Liver (tissue), 9 donors: ENCODE measurements around the gene TNS1. TPM values are rescaled to one million over a fixed set of nuclear protein-coding genes. Genes with fewer than 3 reads are reported as not detected.

Experiments used
- DNase-seq: peaks from one replicate; pipeline ENCODE4 v3.0.0-alpha.2; 2017; ENCODE audit warnings: low spot score
- H3K27ac ChIP-seq, 2 donors: one replicate each; pipeline ENCODE4 v1.7.0; 2013; ENCODE audit warnings: inconsistent platforms in 2 of 2, low read length in 2 of 2, control low read depth in 1 of 2, low read depth in 1 of 2, mild to moderate bottlenecking in 1 of 2
- H3K27me3 ChIP-seq, 4 donors: one replicate each; pipeline versions ENCODE4 v1.6.1 to v1.7.0; 2013; ENCODE audit warnings: low read length in 3 of 4, inconsistent platforms in 1 of 4, mild to moderate bottlenecking in 1 of 4, moderate library complexity in 1 of 4; ENCODE audit not compliant: control insufficient read depth in 4 of 4, insufficient read depth in 4 of 4
- H3K36me3 ChIP-seq, 4 donors: one replicate each; pipeline versions ENCODE4 v1.6.1 to v1.7.0; 2013; ENCODE audit warnings: low read length in 3 of 4, mild to moderate bottlenecking in 3 of 4, low read depth in 1 of 4, moderate library complexity in 1 of 4; ENCODE audit not compliant: control insufficient read depth in 4 of 4, insufficient read depth in 3 of 4
- H3K4me1 ChIP-seq, 4 donors: one replicate each; pipeline versions ENCODE4 v1.6.1 to v1.7.0; 2013; ENCODE audit warnings: low read length in 3 of 4, mild to moderate bottlenecking in 3 of 4, moderate library complexity in 1 of 4; ENCODE audit not compliant: control insufficient read depth in 4 of 4, insufficient read depth in 4 of 4
- H3K4me3 ChIP-seq, 3 donors: one replicate each; pipeline versions ENCODE4 v1.6.1 to v1.7.0; 2013; ENCODE audit warnings: low read length in 3 of 3, control low read depth in 1 of 3, low read depth in 1 of 3, mild to moderate bottlenecking in 1 of 3
- H3K9ac ChIP-seq, 2 donors: one replicate each; pipeline ENCODE4 v1.7.0; 2013; ENCODE audit warnings: low read length in 2 of 2, mild to moderate bottlenecking in 2 of 2, moderate library complexity in 2 of 2, control low read depth in 1 of 2, low read depth in 1 of 2
- H3K9me3 ChIP-seq, 4 donors: one replicate each; pipeline versions ENCODE4 v1.6.1 to v1.7.0; 2013; ENCODE audit warnings: low read length in 3 of 4; ENCODE audit not compliant: control insufficient read depth in 4 of 4
- EGR1 ChIP-seq, 2 donors: IDR thresholded peaks; 2 replicates each; pipeline ENCODE4 v1.6.1; 2016 to 2018; ENCODE audit warnings: antibody characterized with exemption in 2 of 2, low read depth in 2 of 2
- FOXA1 ChIP-seq: IDR thresholded peaks from 2 replicates; pipeline ENCODE4 v1.6.1; 2016; ENCODE audit warnings: antibody characterized with exemption
- FOXA2 ChIP-seq: IDR thresholded peaks from 2 replicates; pipeline ENCODE4 v1.6.1; 2016; ENCODE audit warnings: antibody characterized with exemption
- GABPA ChIP-seq, 2 donors: IDR thresholded peaks in 1 of 2; conservative IDR thresholded peaks in 1 of 2; 2 replicates each; pipeline ENCODE4 v1.6.1; 2016; ENCODE audit warnings: antibody characterized with exemption in 2 of 2, mild to moderate bottlenecking in 1 of 2, moderate library complexity in 1 of 2
- HNF4A ChIP-seq, 2 donors: conservative IDR thresholded peaks; 2 replicates each; pipeline ENCODE4 v1.6.1; 2016; ENCODE audit warnings: antibody characterized with exemption in 2 of 2, mild to moderate bottlenecking in 2 of 2
- HNF4G ChIP-seq: IDR thresholded peaks from 2 replicates; pipeline ENCODE4 v1.6.1; 2016; ENCODE audit warnings: antibody characterized with exemption
- JUND ChIP-seq, 2 donors: IDR thresholded peaks; 2 replicates each; pipeline ENCODE4 v1.6.1; 2016; ENCODE audit warnings: antibody characterized with exemption in 2 of 2
- NR2F2 ChIP-seq: IDR thresholded peaks from 2 replicates; pipeline ENCODE4 v1.6.1; 2016; ENCODE audit warnings: antibody characterized with exemption
- RAD21 ChIP-seq, 2 donors: IDR thresholded peaks; 2 replicates each; pipeline ENCODE4 v1.6.1; 2016; ENCODE audit warnings: antibody characterized with exemption in 2 of 2, mild to moderate bottlenecking in 2 of 2
- RXRA ChIP-seq, 2 donors: IDR thresholded peaks; 2 replicates each; pipeline ENCODE4 v1.6.1; 2017 to 2018; ENCODE audit warnings: antibody characterized with exemption in 2 of 2, mild to moderate bottlenecking in 1 of 2
- SP1 ChIP-seq: IDR thresholded peaks from 2 replicates; pipeline ENCODE4 v1.6.1; 2018; ENCODE audit warnings: antibody characterized with exemption, mild to moderate bottlenecking
- TAF1 ChIP-seq: conservative IDR thresholded peaks from 2 replicates; pipeline ENCODE4 v1.6.1; 2016; ENCODE audit warnings: antibody characterized with exemption, mild to moderate bottlenecking
- YY1 ChIP-seq: IDR thresholded peaks from 2 replicates; pipeline ENCODE4 v1.6.1; 2016; ENCODE audit warnings: antibody characterized with exemption, mild to moderate bottlenecking
- WGBS: extraction: QIAGEN DNeasy Blood & Tissue Kit; methylation state at CpG from one replicate; pipeline ENCODE4 v1.1.7; 2013; 5-methylcytosine and 5-hydroxymethylcytosine counted together
- polyA plus RNA-seq, 2 donors: library from polyadenylated mRNA; stranded (reverse) in 1 of 2; unstranded in 1 of 2; fragments of 200-250 nt in 1 of 2; fragments of >200 nt in 1 of 2; fragmentation: Nextera tagmentation in 1 of 2; extraction: Ambion mirVana in 1 of 2; gene quantifications; one replicate each; pipeline versions ENCODE4 v1.2.1 to v1.2.3, GENCODE V29; 2013 to 2015
- total RNA-seq, 2 donors: library from RNA; depleted of rRNA; stranded (reverse); fragments of >200 nt; gene quantifications; one replicate each; pipeline ENCODE4 v1.2.3, GENCODE V29; 2014
- TF ChIP-seq, protein P1 (sequence below): fragments of 150-350 bp; IDR thresholded peaks from 2 replicates; pipeline ENCODE4 v1.5.1; 2017; ENCODE audit warnings: improper control_type of control experiment, low read depth, low read length; ENCODE audit not compliant: missing input control
- TF ChIP-seq, protein P2 (sequence below): IDR thresholded peaks from 2 replicates; pipeline ENCODE4 v1.6.1; 2016; ENCODE audit warnings: antibody characterized with exemption
- TF ChIP-seq, protein P3 (sequence below): IDR thresholded peaks from 2 replicates; pipeline ENCODE4 v1.6.1; 2016; ENCODE audit warnings: antibody characterized with exemption
- TF ChIP-seq, protein P4 (sequence below): IDR thresholded peaks from 2 replicates; pipeline ENCODE4 v1.6.1; 2016; ENCODE audit warnings: antibody characterized with exemption
- donor health status: healthy.
- donor health status: healthy.
- donor health status: healthy.
- donor health status: healthy.
- donor health status: healthy.

The TNS1 gene
- total and polyA plus RNA-seq, 4 donors, result 16.3 to 128 (median 57.3) TPM

DNA sequence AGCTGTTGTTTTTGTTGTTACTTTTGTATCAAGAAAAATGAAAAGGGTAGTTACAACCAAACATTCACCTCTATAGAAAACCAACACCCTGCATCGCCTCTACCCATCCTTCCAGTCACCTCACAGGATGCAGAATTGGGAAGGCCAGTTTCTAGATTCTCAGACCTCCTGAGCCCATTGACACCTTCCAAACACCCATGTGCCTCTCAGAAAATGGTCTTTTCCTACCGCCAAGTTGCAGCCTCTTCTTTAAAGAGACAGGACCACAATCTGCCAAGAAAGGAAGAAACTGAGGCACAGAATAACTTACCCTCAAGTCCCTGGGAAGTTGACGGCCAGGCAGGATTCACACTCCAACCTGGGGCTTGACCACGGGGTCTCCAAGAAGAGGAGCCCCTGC lies 101.4 kb downstream of the TNS1 start (continued):
- TF ChIP-seq, protein P1, sequence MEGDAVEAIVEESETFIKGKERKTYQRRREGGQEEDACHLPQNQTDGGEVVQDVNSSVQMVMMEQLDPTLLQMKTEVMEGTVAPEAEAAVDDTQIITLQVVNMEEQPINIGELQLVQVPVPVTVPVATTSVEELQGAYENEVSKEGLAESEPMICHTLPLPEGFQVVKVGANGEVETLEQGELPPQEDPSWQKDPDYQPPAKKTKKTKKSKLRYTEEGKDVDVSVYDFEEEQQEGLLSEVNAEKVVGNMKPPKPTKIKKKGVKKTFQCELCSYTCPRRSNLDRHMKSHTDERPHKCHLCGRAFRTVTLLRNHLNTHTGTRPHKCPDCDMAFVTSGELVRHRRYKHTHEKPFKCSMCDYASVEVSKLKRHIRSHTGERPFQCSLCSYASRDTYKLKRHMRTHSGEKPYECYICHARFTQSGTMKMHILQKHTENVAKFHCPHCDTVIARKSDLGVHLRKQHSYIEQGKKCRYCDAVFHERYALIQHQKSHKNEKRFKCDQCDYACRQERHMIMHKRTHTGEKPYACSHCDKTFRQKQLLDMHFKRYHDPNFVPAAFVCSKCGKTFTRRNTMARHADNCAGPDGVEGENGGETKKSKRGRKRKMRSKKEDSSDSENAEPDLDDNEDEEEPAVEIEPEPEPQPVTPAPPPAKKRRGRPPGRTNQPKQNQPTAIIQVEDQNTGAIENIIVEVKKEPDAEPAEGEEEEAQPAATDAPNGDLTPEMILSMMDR, result no peak
- TF ChIP-seq, protein P2, sequence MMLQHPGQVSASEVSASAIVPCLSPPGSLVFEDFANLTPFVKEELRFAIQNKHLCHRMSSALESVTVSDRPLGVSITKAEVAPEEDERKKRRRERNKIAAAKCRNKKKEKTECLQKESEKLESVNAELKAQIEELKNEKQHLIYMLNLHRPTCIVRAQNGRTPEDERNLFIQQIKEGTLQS, result no peak
- no peak for TF ChIP-seq RXRA (IDR thresholded peaks at IDR 0.05)
- no peak for TF ChIP-seq SP1
- no peak for TF ChIP-seq JUND (IDR thresholded peaks at IDR 0.05)
- no peak for TF ChIP-seq HNF4G

DNA sequence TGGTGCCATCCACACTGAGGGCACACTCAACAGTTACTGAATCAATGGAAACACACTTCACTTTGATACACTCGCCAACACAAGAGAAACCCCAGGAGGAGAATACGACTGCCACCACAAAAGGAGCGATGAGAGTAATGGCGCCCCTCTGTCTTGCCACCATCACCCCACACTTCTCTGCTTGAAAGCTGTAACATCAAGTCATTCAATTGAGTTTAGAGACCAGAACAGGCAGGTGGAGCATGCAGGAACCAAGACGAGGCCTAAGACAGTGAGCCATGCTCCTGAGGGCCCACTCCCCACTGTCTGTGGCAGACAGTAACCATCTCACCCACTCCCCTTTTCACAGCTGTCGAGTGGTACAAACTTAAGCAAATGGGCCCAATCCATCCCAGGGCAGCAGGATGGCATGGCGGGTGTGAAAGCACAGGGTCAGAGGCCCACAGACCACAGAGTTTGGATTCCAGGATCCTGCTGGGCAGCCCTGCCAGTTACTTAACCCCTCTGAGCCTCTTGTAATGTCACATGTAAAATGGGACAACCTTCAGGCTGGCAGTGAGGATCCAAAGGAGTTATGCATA lies 101.9 kb downstream of the TNS1 start:
- 92% methylated on average over 7 of the region's 7 CpGs for WGBS
- H3K27me3 ChIP-seq, result no peaks in the 10 kb centered on the region
- peaks cover 2 to 12% (median 6%) of the 10 kb centered on the region in 4 donors for H3K36me3 ChIP-seq
- peaks cover 55 to 91% (median 76%) of the 10 kb centered on the region in 4 donors for H3K4me1 ChIP-seq
- no peak for DNase-seq
- H3K27ac ChIP-seq, result peak overlapping the region; percentile 95 to 97
- H3K9me3 ChIP-seq, result no peaks in the 10 kb centered on the region
- TF ChIP-seq TAF1 (no peak), JUND (IDR thresholded peaks at IDR 0.05) (no peak)
- peak overlapping the region in 1 of 2 donors; percentile 50 for H3K9ac ChIP-seq
- no peak overlapping the region for H3K4me3 ChIP-seq

DNA sequence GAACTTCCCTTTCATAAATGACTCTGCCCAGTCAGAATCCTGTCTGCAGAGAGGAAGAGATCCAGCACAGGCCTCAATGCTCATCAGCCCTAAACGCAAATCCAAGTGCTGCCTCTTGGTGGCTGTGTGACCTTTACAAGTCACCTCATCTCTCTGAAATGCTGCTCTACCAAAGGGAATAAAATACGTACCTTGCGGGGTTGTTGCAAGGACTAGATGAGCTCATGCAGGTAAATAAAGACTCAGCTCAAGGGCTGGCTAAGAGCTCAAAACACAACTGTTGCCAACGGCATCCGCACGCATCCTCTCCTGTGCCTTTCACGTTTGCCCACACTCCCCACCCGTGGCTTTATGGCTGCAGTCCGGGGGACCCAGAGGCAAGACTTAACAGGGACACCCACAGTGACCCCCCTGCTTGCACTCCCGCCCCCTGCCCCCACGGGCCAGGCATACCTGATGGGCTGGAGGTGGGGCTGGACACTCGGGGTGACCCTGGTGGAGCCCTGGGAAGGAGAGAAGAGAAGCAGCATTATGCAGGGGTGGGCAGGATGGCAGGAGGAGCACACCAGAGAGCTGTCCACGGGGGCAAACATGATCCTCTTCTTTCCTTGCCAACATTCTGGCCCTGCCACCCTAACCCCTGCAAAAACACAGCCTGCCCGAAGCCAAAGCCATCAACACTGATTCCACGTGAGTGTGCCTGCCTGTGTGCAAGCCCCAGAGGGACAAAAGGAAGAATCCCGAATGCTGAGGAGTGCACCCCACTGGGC lies 102.6 kb downstream of the TNS1 start:
- H3K27me3 ChIP-seq, result no peaks in the 10 kb centered on the region
- peaks cover 51 to 90% (median 69%) of the 10 kb centered on the region in 4 donors for H3K4me1 ChIP-seq
- H3K4me3 ChIP-seq, result no peak overlapping the region
- peaks cover 2 to 18% (median 11%) of the 10 kb centered on the region in 4 donors for H3K36me3 ChIP-seq
- WGBS, result 40% methylated on average over 16 of the region's 16 CpGs
- DNase-seq, result no peak
- H3K9ac ChIP-seq, result peak overlapping the region in 1 of 2 donors; percentile 11
- no peaks in the 10 kb centered on the region for H3K9me3 ChIP-seq
- H3K27ac ChIP-seq, result peak overlapping the region; percentile 95 to 97
- TF ChIP-seq RXRA (IDR thresholded peaks at IDR 0.05), result peak in 1 of 2 donors; percentile 22
- TF ChIP-seq, protein P3, sequence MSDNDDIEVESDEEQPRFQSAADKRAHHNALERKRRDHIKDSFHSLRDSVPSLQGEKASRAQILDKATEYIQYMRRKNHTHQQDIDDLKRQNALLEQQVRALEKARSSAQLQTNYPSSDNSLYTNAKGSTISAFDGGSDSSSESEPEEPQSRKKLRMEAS, result no peak
- TF ChIP-seq JUND (IDR thresholded peaks at IDR 0.05), result peak in 1 of 2 donors; percentile 72
- TF ChIP-seq, protein P1, result no peak
- TF ChIP-seq, protein P4, sequence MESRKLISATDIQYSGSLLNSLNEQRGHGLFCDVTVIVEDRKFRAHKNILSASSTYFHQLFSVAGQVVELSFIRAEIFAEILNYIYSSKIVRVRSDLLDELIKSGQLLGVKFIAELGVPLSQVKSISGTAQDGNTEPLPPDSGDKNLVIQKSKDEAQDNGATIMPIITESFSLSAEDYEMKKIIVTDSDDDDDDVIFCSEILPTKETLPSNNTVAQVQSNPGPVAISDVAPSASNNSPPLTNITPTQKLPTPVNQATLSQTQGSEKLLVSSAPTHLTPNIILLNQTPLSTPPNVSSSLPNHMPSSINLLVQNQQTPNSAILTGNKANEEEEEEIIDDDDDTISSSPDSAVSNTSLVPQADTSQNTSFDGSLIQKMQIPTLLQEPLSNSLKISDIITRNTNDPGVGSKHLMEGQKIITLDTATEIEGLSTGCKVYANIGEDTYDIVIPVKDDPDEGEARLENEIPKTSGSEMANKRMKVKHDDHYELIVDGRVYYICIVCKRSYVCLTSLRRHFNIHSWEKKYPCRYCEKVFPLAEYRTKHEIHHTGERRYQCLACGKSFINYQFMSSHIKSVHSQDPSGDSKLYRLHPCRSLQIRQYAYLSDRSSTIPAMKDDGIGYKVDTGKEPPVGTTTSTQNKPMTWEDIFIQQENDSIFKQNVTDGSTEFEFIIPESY, result no peak
- no peak for TF ChIP-seq FOXA1
- TF ChIP-seq YY1, result no peak
- peak; percentile 51 for TF ChIP-seq FOXA2
- no peak for TF ChIP-seq GABPA (IDR thresholded peaks at IDR 0.05 in 1 of 2, conservative IDR thresholded peaks at IDR 0.05 in 1 of 2)
- peak in 1 of 2 donors; percentile 8 for TF ChIP-seq RAD21 (IDR thresholded peaks at IDR 0.05)
- no peak for TF ChIP-seq SP1
- TF ChIP-seq, protein P2, result no peak
- no peak for TF ChIP-seq NR2F2
- no peak for TF ChIP-seq EGR1 (IDR thresholded peaks at IDR 0.05; ENCODE audit: low read depth in 2 of 2)
- TF ChIP-seq HNF4G, result no peak
- TF ChIP-seq TAF1, result no peak
- peak in 1 of 2 donors; percentile 15 for TF ChIP-seq HNF4A (conservative IDR thresholded peaks at IDR 0.05)
